Activated naive CD4-positive, alpha-beta T cell treated with anti-CD3 and anti-CD28 coated beads, Interleukin-2, amount 50 U/mL, for 24 hours (primary cell): Measurements from ENCODE around the gene UTS2B.
"Not testable (repeated sequence)": the region's sequence is repeated elsewhere in the genome, so short reads cannot be mapped to it uniquely, and the experiment has no call there.

Experiments
- H3K27ac Mint-ChIP-seq: one replicate; pipeline ENCODE4 v1.8.0; 2021; ENCODE audit warnings: mild to moderate bottlenecking, mixed read lengths
- H3K27me3 Mint-ChIP-seq: one replicate; pipeline ENCODE4 v1.8.0; 2021; ENCODE audit warnings: mixed read lengths
- H3K36me3 Mint-ChIP-seq: one replicate; pipeline ENCODE4 v1.8.0; 2021; ENCODE audit warnings: mixed read lengths
- H3K4me1 Mint-ChIP-seq: one replicate; pipeline ENCODE4 v1.8.0; 2021; ENCODE audit warnings: mixed read lengths
- H3K4me3 Mint-ChIP-seq: one replicate; pipeline ENCODE4 v1.8.0; 2021; ENCODE audit warnings: mild to moderate bottlenecking, mixed read lengths
- H3K9me3 Mint-ChIP-seq: one replicate; pipeline ENCODE4 v1.8.0; 2021; ENCODE audit warnings: mixed read lengths

The UTS2B gene

GRCh38 chr3:191254098-191254873 lies 76.0 kb downstream of the UTS2B start:
- Mint-ChIP-seq H3K27me3 (no peaks in the 10 kb centered on the region), H3K36me3 (no peaks in the 10 kb centered on the region), H3K9me3 (no peaks in the 10 kb centered on the region), H3K27ac (no peak overlapping the region), H3K4me3 (no peak overlapping the region), H3K4me1 (no peaks in the 10 kb centered on the region)

- Mint-ChIP-seq H3K27ac (no peak overlapping the region), H3K4me1 (no peaks in the 10 kb centered on the region), H3K27me3 (no peaks in the 10 kb centered on the region), H3K36me3 (no peaks in the 10 kb centered on the region), H3K9me3 (no peaks in the 10 kb centered on the region), H3K4me3 (no peak overlapping the region)
Observed at GRCh38 chr3:191253089-191253799, 77.1 kb downstream of the UTS2B start.

- H3K4me1 Mint-ChIP-seq: no peaks in the 10 kb centered on the region
- H3K36me3 Mint-ChIP-seq: no peaks in the 10 kb centered on the region
- no peaks in the 10 kb centered on the region for H3K9me3 Mint-ChIP-seq
- H3K27me3 Mint-ChIP-seq: peaks cover 2% of the 10 kb centered on the region
- no peak overlapping the region for H3K27ac Mint-ChIP-seq
- no peak overlapping the region for H3K4me3 Mint-ChIP-seq
Observed at GRCh38 chr3:191246630-191247029, 83.7 kb downstream of the UTS2B start.

GRCh38 chr3:191246034-191246433 lies 84.3 kb downstream of the UTS2B start:
- H3K27me3 Mint-ChIP-seq, H3K4me3 Mint-ChIP-seq, H3K4me1 Mint-ChIP-seq, H3K27ac Mint-ChIP-seq, H3K9me3 Mint-ChIP-seq, H3K36me3 Mint-ChIP-seq: not testable (repeated sequence)

GRCh38 chr3:191244242-191244867 lies 86.0 kb downstream of the UTS2B start:
- Mint-ChIP-seq H3K9me3 (no peaks in the 10 kb centered on the region), H3K27me3 (peaks cover 2% of the 10 kb centered on the region), H3K36me3 (no peaks in the 10 kb centered on the region), H3K4me3 (no peak overlapping the region), H3K27ac (no peak overlapping the region), H3K4me1 (no peaks in the 10 kb centered on the region)

- no peaks in the 10 kb centered on the region for H3K9me3 Mint-ChIP-seq
Observed at GRCh38 chr3:191240486-191240885, 89.8 kb downstream of the UTS2B start.

GRCh38 chr3:191239407-191240031 lies 90.8 kb downstream of the UTS2B start:
- Mint-ChIP-seq H3K27ac (no peak overlapping the region), H3K27me3 (no peaks in the 10 kb centered on the region), H3K36me3 (no peaks in the 10 kb centered on the region), H3K4me1 (no peaks in the 10 kb centered on the region), H3K9me3 (no peaks in the 10 kb centered on the region), H3K4me3 (no peak overlapping the region)

More at GRCh38 chr3:191240486-191240885, 89.8 kb downstream of the UTS2B start:
- H3K36me3 Mint-ChIP-seq: no peaks in the 10 kb centered on the region
- H3K27ac Mint-ChIP-seq: no peak overlapping the region
- H3K4me3 Mint-ChIP-seq: no peak overlapping the region
- H3K27me3 Mint-ChIP-seq: peaks cover 2% of the 10 kb centered on the region
- no peaks in the 10 kb centered on the region for H3K4me1 Mint-ChIP-seq

- Mint-ChIP-seq H3K9me3 (no peaks in the 10 kb centered on the region), H3K27ac (no peak overlapping the region), H3K36me3 (no peaks in the 10 kb centered on the region), H3K27me3 (no peaks in the 10 kb centered on the region), H3K4me3 (no peak overlapping the region), H3K4me1 (no peaks in the 10 kb centered on the region)
Observed at GRCh38 chr3:191238321-191238817, 92.0 kb downstream of the UTS2B start.

- Mint-ChIP-seq H3K4me1 (no peaks in the 10 kb centered on the region), H3K9me3 (no peaks in the 10 kb centered on the region), H3K27me3 (no peaks in the 10 kb centered on the region)
Observed at GRCh38 chr3:191237047-191237882, 93.1 kb downstream of the UTS2B start.

GRCh38 chr3:191236646-191237045 lies 93.7 kb downstream of the UTS2B start:
- H3K4me3 Mint-ChIP-seq: no peak overlapping the region
- no peaks in the 10 kb centered on the region for H3K36me3 Mint-ChIP-seq
- H3K4me1 Mint-ChIP-seq: no peaks in the 10 kb centered on the region
- H3K27ac Mint-ChIP-seq: no peak overlapping the region
- H3K9me3 Mint-ChIP-seq: no peaks in the 10 kb centered on the region
- H3K27me3 Mint-ChIP-seq: no peaks in the 10 kb centered on the region

More at GRCh38 chr3:191237047-191237882, 93.1 kb downstream of the UTS2B start:
- H3K36me3 Mint-ChIP-seq: no peaks in the 10 kb centered on the region
- no peak overlapping the region for H3K27ac Mint-ChIP-seq
- H3K4me3 Mint-ChIP-seq: no peak overlapping the region

GRCh38 chr3:191235331-191236314 lies 94.7 kb downstream of the UTS2B start:
- H3K27me3 Mint-ChIP-seq: no peaks in the 10 kb centered on the region

GRCh38 chr3:191234216-191234615 lies 96.1 kb downstream of the UTS2B start:
- H3K4me1 Mint-ChIP-seq: no peaks in the 10 kb centered on the region
- H3K9me3 Mint-ChIP-seq: no peaks in the 10 kb centered on the region
- H3K36me3 Mint-ChIP-seq: no peaks in the 10 kb centered on the region
- no peak overlapping the region for H3K4me3 Mint-ChIP-seq
- no peak overlapping the region for H3K27ac Mint-ChIP-seq
- H3K27me3 Mint-ChIP-seq: no peaks in the 10 kb centered on the region

More at GRCh38 chr3:191235331-191236314, 94.7 kb downstream of the UTS2B start:
- Mint-ChIP-seq H3K4me1 (no peaks in the 10 kb centered on the region), H3K36me3 (no peaks in the 10 kb centered on the region), H3K9me3 (no peaks in the 10 kb centered on the region), H3K4me3 (no peak overlapping the region), H3K27ac (no peak overlapping the region)

GRCh38 chr3:191227541-191227940 lies 102.8 kb downstream of the UTS2B start:
- no peaks in the 10 kb centered on the region for H3K36me3 Mint-ChIP-seq
- H3K4me3 Mint-ChIP-seq: no peak overlapping the region
- H3K27ac Mint-ChIP-seq: no peak overlapping the region

GRCh38 chr3:191221638-191222037 lies 108.7 kb downstream of the UTS2B start:
- Mint-ChIP-seq H3K4me3 (no peak overlapping the region), H3K4me1 (no peaks in the 10 kb centered on the region), H3K36me3 (no peaks in the 10 kb centered on the region), H3K9me3 (no peaks in the 10 kb centered on the region), H3K27ac (no peak overlapping the region), H3K27me3 (no peaks in the 10 kb centered on the region)

More at GRCh38 chr3:191227541-191227940, 102.8 kb downstream of the UTS2B start:
- no peaks in the 10 kb centered on the region for H3K27me3 Mint-ChIP-seq
- no peaks in the 10 kb centered on the region for H3K9me3 Mint-ChIP-seq
- no peaks in the 10 kb centered on the region for H3K4me1 Mint-ChIP-seq
